ENCODE data around the gene ANXA5.

The ANXA5 gene

DNA sequence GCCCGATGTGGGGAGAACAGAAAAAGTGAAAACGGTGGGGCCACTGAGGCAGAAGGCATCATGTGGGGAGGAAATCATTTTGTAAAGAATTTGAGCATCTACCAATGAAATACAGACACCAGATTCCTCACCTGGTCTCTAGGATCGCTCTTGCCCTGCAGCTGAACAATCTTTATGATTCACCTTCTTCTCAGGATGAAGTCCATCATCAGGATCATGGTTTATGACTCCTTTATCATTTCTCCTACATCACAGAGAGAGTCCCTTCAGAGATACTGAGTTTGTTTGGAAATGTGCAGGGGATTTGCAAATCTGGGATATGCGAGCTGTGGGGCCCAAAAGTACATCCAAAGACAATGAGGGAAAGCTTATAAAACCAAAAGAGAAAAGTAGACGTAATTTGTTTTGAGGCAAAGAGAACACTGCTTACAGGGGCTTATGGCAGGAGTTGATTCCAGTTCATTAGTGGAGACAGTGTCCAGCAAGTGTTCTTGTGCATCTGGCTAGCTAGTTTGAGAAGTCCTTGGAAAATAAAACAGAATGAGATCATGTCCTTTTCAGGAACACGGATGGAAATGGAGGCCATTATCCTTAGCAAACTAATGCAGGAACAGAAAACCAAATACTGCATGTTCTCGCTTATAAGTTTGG lies 15.3 kb upstream of the ANXA5 start:
- DNase-seq (ENCODE audit: low spot score): no peak

GRCh38 chr4:121711263-121712000 lies 14.7 kb upstream of the ANXA5 start:
- DNase-seq (ENCODE audit: low spot score): peak; percentile 91

DNA sequence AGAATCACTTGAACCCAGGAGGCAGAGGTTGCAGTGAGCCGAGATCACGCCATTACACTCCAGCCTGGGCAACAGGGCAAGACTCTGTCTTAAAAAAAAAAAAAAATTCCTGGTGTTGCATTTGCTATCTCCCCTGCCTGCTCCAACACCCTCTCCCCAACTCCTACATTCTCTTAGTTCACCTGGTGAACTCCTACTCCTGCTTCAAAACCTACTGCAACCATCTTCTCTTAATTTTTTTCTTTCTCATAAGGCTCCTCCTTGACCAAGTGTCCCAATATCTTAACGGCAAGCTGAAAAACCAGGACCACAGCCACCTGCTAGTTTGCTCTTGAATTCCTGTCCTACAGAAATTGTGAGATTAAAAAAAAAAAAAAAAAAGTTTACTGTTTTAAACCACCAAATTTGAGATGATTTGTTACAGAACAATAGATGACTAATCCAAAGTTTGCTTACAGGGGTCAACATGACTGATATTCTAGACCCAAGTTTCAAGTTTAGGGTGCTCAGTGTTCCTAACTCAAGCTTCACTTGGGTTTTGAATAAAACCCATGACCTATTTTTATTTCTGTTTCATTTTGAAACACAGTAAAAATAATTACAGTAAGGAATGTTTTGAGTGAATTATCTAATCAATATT lies 13.1 kb upstream of the ANXA5 start:
- DNase-seq (ENCODE audit: low spot score): no peak

DNA sequence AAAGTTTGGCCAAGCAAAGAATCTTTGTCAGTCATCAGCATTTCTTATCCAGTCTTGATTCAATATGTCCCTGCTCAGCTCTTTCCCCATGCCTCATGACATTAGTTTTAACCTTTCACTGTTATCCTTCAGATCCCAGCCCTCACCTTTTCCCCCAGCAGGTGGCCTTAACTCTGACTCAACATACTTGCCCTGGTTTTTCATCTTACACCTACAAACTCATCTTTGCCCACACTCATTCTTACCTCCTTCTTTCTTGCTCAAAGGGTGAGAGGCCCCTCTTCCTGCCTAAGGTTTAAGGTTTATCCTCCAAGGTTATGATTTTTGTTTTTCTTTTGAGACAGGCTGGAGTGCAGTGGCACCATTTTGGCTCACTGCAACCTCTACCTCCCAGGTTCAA lies 10.6 kb upstream of the ANXA5 start:
- DNase-seq (ENCODE audit: low spot score): no peak

DNA sequence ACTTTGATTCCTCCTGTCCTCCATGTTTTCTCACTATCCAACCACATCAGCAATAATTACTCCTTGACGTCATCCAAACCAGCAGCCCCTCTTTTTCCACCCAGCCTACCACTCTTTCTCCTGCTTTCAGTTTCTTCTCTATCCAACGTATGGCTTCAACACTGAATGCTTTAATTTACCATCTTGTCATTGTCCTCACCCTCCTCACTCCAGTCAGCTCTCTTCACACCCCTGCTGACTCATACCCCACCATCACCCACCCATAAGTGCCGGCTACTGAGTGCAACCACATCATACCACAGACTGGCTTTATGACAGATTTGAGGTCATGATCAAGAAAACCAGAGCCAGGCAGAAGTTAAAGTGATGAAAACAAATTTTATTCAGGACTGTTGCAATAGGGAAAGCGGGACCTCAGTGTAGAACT lies 9.8 kb upstream of the ANXA5 start:
- no peak for DNase-seq (ENCODE audit: low spot score)

DNA sequence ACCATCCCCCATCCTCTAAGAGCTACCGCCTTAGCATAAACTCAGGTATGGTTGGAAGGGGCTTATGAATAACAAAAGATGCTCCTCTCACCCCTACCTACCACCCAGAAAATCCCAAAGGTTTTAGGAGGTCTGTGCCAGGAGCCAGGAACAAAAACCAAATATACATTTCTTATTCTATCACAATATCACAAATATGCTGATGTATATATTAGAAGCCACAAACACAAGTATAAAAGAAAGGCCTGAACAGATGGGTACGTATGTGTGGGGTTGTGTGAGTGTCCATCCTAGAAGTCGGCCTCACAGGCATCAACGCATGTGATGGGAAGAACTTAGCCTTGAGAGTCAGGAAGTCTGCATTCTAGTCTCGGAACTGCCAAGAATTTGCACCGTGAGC lies 8.7 kb upstream of the ANXA5 start:
- DNase-seq (ENCODE audit: low spot score): no peak

DNA sequence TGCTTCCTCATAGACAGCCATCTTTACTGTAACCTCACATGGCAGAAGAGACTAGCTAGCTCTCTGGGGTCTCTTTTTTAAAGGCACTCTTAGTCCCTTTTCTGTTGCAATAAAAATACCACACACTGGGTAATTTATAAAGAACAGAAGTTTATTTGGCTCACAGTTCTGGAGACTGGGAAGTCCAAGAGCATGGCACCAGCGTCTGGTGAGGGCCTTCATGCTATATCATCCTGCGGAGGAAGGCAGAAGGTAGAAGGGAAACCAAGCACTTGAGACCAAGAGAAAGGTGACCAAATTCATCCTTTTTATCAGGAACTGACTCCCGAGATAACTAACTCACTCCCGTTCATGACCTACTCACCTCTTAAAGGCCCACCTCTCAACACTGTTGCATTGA lies 5.4 kb upstream of the ANXA5 start:
- DNase-seq (ENCODE audit: low spot score): no peak

GRCh38 chr4:121701263-121701662 lies 4.5 kb upstream of the ANXA5 start:
- DNase-seq (ENCODE audit: low spot score): no peak

DNA sequence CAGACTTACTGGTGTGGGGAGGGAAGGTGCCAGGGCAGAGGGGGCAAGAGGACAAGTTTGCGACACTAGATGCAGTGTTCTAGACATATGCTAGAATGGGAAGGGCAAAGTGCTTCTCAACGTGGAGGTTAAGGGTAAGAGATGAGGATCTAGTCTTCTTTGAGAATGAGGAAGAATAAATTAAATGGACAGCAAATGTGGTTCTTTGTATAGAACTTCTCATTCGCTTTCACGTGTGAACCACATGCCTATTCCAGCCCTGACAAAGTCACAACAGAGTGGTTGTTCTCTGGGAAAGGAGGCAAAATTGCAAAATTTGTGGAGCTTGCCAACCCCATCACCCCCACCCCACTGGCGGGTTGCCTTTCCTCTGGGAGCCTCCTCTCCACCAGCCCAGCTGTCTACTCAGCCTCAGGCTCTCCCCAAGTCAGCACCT lies 1.5 kb upstream of the ANXA5 start:
- DNase-seq (ENCODE audit: low spot score): no peak

GRCh38 chr4:121697564-121697963 lies 784 bp upstream of the ANXA5 start:
- no peak for DNase-seq (ENCODE audit: low spot score)

DNA sequence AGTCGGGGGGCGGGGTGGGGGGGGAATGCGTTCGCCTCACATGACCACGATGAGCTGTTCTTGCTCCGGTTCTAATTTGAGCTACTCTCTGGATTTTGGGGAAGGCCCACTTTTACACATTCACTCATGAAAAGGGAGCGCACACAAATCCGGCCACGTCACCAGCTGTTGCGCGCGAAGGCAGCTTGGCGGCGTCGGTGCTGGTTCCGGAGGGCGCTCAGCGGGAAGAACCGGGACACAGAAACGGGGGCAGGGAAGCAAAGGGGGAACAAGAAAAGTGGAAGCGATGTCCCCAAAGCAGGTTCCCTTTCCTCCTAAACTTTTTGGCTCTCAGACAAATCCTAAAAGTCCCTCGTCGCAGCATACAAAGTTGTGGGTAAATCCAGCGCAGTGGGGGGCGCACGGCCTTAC lies 605 bp downstream of the ANXA5 start:
- peak; percentile 82 for DNase-seq (ENCODE audit: low spot score)

DNA sequence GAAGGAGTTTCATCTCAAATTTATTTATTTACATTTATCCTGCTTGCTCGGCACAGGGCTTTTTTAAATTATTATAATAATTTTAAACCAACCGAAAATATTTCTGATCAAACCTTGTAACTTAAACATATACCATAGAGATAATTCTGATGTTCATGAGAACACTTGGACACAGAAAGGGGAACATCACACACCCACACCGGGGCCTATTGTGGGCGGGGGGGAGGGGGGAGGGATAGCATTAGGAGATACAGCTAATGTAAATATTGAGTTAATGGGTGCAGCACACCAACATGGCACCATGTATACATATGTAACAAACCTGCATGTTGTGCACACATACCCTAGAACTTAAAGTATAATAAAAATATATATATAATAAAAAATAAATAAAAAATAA lies 2.9 kb downstream of the ANXA5 start:
- no peak for DNase-seq (ENCODE audit: low spot score)

DNA sequence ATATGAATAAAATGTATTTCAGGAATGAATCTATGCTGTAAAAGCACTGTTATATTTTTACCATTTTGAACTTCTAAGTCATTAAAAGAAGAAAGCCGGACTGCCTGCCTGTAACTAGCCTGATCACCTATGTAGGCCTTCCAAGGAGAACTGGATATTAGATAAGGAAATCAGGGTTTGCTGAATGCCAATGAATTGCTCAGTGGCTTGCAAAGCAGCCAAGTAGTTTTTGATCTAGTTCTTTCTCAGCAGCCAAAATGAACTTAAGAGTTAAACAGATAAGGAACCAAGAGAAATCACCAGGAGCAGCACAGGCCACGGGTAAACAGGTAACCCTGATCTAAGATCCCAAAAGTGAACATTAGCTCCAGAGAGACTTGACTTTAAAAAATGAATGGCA lies 3.3 kb downstream of the ANXA5 start:
- no peak for DNase-seq (ENCODE audit: low spot score)

- DNase-seq (ENCODE audit: low spot score): no peak
Measured at GRCh38 chr4:121692261-121692660, 4.5 kb downstream of the ANXA5 start.

DNA sequence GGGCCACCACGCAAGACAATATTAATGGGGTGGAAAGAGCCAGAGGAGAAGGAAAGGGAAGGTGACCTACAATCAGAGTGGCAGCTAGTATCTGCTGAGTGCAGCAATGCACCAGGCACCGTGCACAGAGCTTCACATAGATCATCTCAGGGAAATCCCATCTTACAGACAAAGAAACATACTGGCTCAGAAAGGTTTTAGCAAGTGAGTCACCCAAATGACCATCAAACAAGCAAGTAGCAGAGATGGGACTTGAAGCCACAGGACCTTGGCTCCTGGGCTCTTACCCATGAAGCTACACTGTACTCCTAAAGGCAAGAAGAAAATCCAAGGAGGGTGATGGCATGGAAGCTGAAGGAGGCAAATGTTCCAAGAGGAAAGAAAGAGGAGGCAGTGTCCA lies 6.8 kb downstream of the ANXA5 start:
- DNase-seq (ENCODE audit: low spot score): no peak

GRCh38 chr4:121688701-121689100 lies 8.1 kb downstream of the ANXA5 start:
- DNase-seq (ENCODE audit: low spot score): no peak

DNA sequence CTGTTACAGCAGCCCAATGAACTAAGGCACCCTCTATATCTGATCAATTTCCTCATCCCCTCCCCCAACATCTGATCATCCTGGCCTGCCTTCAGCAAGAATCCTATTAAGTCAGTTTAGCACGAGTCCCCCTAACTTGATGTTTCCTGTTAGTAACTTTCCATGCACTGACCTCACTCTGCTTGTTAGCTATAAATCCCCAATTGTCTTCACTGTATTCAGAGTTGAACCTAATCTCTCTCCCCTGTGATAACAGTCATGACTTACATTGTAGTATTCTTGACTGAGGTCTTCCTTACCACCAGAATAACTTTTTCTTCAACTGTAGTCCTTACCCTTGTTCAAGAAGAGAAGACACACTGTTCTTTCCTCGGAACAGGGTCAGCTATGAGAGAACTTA lies 8.5 kb downstream of the ANXA5 start:
- DNase-seq (ENCODE audit: low spot score): no peak

DNA sequence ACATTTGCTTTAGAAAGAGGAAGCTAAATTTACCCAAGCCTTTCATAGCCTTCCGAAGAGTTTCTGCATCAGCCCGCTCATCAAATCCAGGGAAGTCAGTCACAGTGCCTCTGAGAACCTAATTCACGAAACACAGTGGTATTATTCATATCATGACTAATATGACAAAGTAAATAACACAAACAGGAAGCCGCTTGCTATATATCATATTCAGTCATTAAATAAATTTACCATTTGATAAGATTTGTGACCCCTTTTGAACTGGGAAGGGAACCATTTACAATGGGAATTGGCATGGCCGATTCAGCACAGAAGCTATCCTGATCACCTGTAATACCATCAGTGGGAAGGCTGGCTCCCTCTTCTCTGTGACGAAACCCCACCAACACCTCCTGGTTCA lies 10.5 kb downstream of the ANXA5 start:
- DNase-seq (ENCODE audit: low spot score): no peak

DNA sequence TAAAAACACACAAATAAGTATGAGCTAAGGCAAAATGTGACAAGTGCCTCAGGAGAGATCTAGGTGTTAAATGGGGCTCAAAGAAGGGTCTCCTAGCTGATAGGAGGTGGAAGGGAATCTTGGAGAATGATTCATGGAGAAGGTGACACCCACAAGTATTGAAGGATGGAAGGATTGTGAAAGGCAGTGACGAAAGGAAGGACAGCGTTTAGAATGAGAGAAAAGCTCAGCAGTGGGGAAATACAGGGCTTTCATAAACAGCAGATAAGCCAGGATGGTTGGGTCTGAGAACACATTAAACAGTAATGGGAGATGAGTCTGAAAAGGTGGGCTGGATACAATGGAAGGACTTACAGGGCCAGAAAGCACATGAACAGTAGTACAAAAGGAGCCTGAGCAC lies 11.5 kb downstream of the ANXA5 start:
- DNase-seq (ENCODE audit: low spot score): no peak

DNA sequence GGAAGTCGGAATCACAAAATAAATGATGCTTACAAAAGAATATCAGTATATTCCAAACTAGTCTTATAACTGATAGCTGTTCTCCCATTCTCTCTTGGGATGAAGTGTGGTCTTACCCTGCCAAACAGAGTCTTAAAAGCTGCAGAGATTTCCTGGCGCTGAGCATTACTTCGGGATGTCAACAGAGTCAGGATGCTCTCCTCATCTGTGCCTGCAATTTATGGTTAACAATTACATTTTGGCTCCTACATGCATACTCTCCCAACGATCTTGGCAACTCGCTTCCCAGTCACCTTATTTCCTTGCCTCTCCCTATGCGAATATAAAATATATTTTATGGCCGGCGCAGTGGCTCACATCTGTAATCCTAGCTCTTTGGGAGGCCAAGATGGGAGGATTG lies 12.2 kb downstream of the ANXA5 start:
- no peak for DNase-seq (ENCODE audit: low spot score)

- no peak for DNase-seq (ENCODE audit: low spot score)
Measured at GRCh38 chr4:121684016-121684415, 12.8 kb downstream of the ANXA5 start.

- DNase-seq (ENCODE audit: low spot score): no peak
Measured at GRCh38 chr4:121680571-121680970, 16.2 kb downstream of the ANXA5 start.

DNA sequence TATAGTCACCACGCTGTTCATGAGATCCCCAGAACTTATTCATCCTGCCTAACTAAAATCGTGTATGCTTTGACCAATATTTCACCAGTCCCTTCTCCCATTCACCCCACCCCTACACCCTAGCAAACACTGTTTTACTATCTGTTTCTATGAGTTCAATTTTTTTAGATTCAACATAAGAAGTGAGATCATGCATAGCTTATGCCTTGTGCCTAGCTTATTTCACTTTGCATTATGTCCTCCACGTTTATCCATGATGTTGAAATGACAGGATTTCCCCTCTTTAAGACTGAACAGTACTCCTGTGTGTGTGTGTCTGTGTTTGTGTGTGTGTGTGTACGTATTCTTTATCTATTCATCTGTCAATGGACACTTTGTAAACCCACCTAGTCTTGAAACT lies 16.8 kb downstream of the ANXA5 start:
- no peak for DNase-seq (ENCODE audit: low spot score)
